Psoas muscle (tissue), 8 donors: ENCODE data around the gene CCDC69. TPM values are rescaled to one million over a fixed set of nuclear protein-coding genes. Genes with fewer than 3 reads are reported as not detected.

Experiments
- ATAC-seq, 4 donors: fragments of 200-7000 bp; cut with Tn5 transposase; one replicate each; pipeline ENCODE4 v1.9.1; 2020; ENCODE audit warnings: moderate library complexity in 3 of 4, mild to moderate bottlenecking in 2 of 4
- DNase-seq, 2 donors: peaks; one replicate each; pipeline ENCODE4 v3.0.0-alpha.2; 2020
- H3K27ac ChIP-seq: fragments of 200-600 bp; one replicate; pipeline ENCODE4 v1.8.0; 2022
- H3K27me3 ChIP-seq, 3 donors: fragments of 200-600 bp in 1 of 3; one replicate each; pipeline versions ENCODE4 v1.6.1 to v1.8.0; 2013 to 2022; ENCODE audit warnings: low read length in 2 of 3, mild to moderate bottlenecking in 2 of 3, moderate library complexity in 1 of 3; ENCODE audit not compliant: insufficient read depth in 3 of 3
- H3K36me3 ChIP-seq, 2 donors: fragments of 200-600 bp in 1 of 2; one replicate each; pipeline versions ENCODE4 v1.6.1 to v1.8.0; 2013 to 2022; ENCODE audit warnings: low read depth in 1 of 2, mild to moderate bottlenecking in 1 of 2, moderate library complexity in 1 of 2; ENCODE audit not compliant: insufficient read depth in 1 of 2
- H3K4me1 ChIP-seq: fragments of 200-600 bp; one replicate; pipeline ENCODE4 v1.8.0; 2022
- H3K4me3 ChIP-seq: fragments of 200-600 bp; one replicate; pipeline ENCODE4 v1.8.0; 2022; ENCODE audit warnings: mild to moderate bottlenecking
- H3K9me3 ChIP-seq: fragments of 200-600 bp; one replicate; pipeline ENCODE4 v1.8.0; 2022
- CTCF ChIP-seq: fragments of 200-600 bp; IDR thresholded peaks from one replicate; pipeline ENCODE4 v1.8.0; 2022; ENCODE audit warnings: antibody characterized with exemption
- WGBS, 3 donors: extraction: QIAGEN DNeasy Blood & Tissue Kit; methylation state at CpG; one replicate each; pipeline versions ENCODE4 v1.1.6 to v1.1.7; 2013; 5-methylcytosine and 5-hydroxymethylcytosine counted together
- intact Hi-C, 2 donors: fragments of 100-400 bp; cut with DNase I; formaldehyde crosslinking; loops; one replicate each; pipeline versions ENCODE4 v1.11.0 to v1.14.2; 2022
- polyA plus RNA-seq, 3 donors: library from polyadenylated mRNA; stranded (reverse); fragments of 200-250 nt; gene quantifications; one replicate each; pipeline ENCODE4 v1.2.3, GENCODE V29; 2013
- total RNA-seq, 4 donors: library from RNA; stranded (reverse); fragmentation: NEBNext Ultra II Directional in 2 of 4; extraction: Animal tissue kit (Norgen Biotek cat#: 25700) in 2 of 4; gene quantifications; one replicate each; pipeline versions ENCODE4 v1.2.1 to v1.2.4, GENCODE V29; 2021 to 2023
- donor health status: healthy with polysubstance abuse.
- donor health status: DM: no; HTN: no; CAD: no; lungs with moderate emphysema.
- donor health status: Bipolar disorder and iron deficiency.
- donor health status: healthy.
- donor health status: DM: yes; HTN: yes; CAD: no.
- donor health status: DM: no; HTN: no; CAD: no.
- donor health status: DM: no; HTN: no; CAD: no.
- donor health status: DM: yes; HTN: yes; CAD: no.

Gene CCDC69
- total and polyA plus RNA-seq, 7 donors: 27.0 to 180 (median 65.9) TPM

GRCh38 chr5:151195622-151196021 is 28.3 kb downstream of the CCDC69 start:
- Histone ChIP-seq H3K4me3 (no peak overlapping the region), H3K27me3 (no peaks in the 10 kb centered on the region), H3K9me3 (peaks cover 3% of the 10 kb centered on the region), H3K27ac (peak overlapping the region; percentile 69), H3K4me1 (peaks cover 3% of the 10 kb centered on the region), H3K36me3 (peaks cover 3 to 31% of the 10 kb centered on the region in 2 donors)
- TF ChIP-seq CTCF: no peak
- peak in 3 of 4 donors; percentile 25 to 52 (median 29) for ATAC-seq
- 80 to 98% (median 91%) methylated on average over 3 to 5 of the region's 5 CpGs for WGBS, 3 donors
- intact Hi-C loops: no loop called here
- DNase-seq: no peak

DNA sequence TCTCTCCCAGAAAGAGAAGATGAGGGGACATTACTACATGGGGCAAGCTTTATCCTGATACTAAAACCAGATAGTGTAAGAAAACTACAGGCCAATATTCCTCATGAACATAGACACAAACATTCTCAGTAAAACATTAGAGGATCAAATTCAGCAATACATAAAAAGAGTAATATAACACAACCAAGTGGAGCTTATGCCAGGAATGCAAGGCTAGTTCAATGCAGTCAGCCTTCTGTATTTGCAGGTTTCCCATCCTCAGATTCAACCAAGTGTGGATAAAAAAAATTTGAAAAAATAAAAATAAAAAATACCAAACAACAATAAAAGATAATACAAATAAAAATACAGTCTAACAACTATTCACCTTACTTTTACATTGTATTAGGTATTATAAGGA is 31.3 kb downstream of the CCDC69 start:
- Histone ChIP-seq H3K36me3 (peaks cover 0 to 24% of the 10 kb centered on the region in 2 donors), H3K27me3 (no peaks in the 10 kb centered on the region), H3K4me1 (peaks cover 3% of the 10 kb centered on the region), H3K4me3 (no peak overlapping the region), H3K9me3 (peaks cover 3% of the 10 kb centered on the region), H3K27ac (no peak overlapping the region)
- intact Hi-C loops: no loop called here
- no peak for TF ChIP-seq CTCF
- ATAC-seq: no peak
- DNase-seq: no peak

GRCh38 chr5:151191661-151192060 is 32.2 kb downstream of the CCDC69 start:
- WGBS, 3 donors: 97 to 100% (median 98%) methylated on average over 1 of the region's 1 CpG
- peaks cover 0 to 31% of the 10 kb centered on the region in 2 donors for H3K36me3 ChIP-seq
- no peak overlapping the region for H3K27ac ChIP-seq
- no peak overlapping the region for H3K4me3 ChIP-seq
- ATAC-seq (no peak), DNase-seq (no peak)
- no peaks in the 10 kb centered on the region for H3K27me3 ChIP-seq
- TF ChIP-seq CTCF: no peak
- intact Hi-C loops: no loop called here
- peaks cover 3% of the 10 kb centered on the region for H3K9me3 ChIP-seq
- peaks cover under 1% of the 10 kb centered on the region for H3K4me1 ChIP-seq

DNA sequence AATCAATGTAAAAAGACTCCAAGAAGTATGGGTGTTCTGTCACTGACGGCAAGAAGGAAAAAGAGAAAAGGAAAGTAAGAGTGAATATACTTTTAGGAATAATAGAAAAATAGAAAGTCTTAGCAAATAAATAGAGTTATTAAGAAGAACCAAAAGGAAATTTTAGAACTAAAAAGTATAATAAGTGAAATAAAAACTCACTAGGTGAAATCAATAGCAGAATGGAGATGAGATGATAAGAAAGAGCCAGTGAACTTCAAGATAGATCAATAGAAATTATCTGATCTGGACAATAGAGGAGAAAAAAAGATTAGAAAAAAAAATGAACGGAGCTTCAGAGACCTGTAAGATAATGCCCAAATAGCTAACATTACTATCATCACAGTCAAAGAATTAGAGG is 34.7 kb downstream of the CCDC69 start:
- no peaks in the 10 kb centered on the region for H3K4me1 ChIP-seq
- no peak for TF ChIP-seq CTCF
- WGBS, 3 donors: 94 to 97% (median 95%) methylated on average over 2 of the region's 2 CpGs
- no peaks in the 10 kb centered on the region for H3K27me3 ChIP-seq
- no peak for ATAC-seq
- H3K36me3 ChIP-seq: peaks cover 2 to 47% of the 10 kb centered on the region in 2 donors
- no peak overlapping the region for H3K27ac ChIP-seq
- no peak overlapping the region for H3K4me3 ChIP-seq
- H3K9me3 ChIP-seq: peaks cover 3% of the 10 kb centered on the region
- no peak for DNase-seq
- intact Hi-C loops: loop anchor here in 1 of 2 donors (10.0 kb wide), 1 partner anchor 126 kb away; no protein-coding TSS in a partner anchor

- DNase-seq (no peak), ATAC-seq (no peak)
- Histone ChIP-seq H3K4me3 (no peak overlapping the region), H3K9me3 (no peaks in the 10 kb centered on the region), H3K27me3 (no peaks in the 10 kb centered on the region), H3K36me3 (peaks cover 5 to 68% of the 10 kb centered on the region in 2 donors), H3K4me1 (no peaks in the 10 kb centered on the region), H3K27ac (no peak overlapping the region)
- TF ChIP-seq CTCF: no peak
- intact Hi-C loops: loop anchor here in 1 of 2 donors (10.0 kb wide), 1 partner anchor 128 kb away; no protein-coding TSS in a partner anchor
- 78 to 84% (median 81%) methylated on average over 4 of the region's 4 CpGs for WGBS, 3 donors
These were observed 37.4 kb downstream of the CCDC69 start for GRCh38 chr5:151186538-151186937.
